Peyer's patch (tissue), 4 donors: ENCODE measurements around the gene STK40.

ENCODE experiments used
- POLR2A ChIP-seq, 2 donors: fragments of 450-650 bp; IDR thresholded peaks; one replicate each; pipeline ENCODE4 v1.5.1; 2017; ENCODE audit warnings: antibody characterized with exemption in 2 of 2, mild to moderate bottlenecking in 2 of 2, moderate library complexity in 2 of 2
- TF ChIP-seq, protein P1 (sequence below), 6 experiments: fragments of 450-650 bp in 4 of 6; fragments of 200-600 bp in 2 of 6; sonication (generic) in 1 of 6; IDR thresholded peaks; one replicate each; pipeline ENCODE4 v1.5.1; 2017 to 2019; ENCODE audit warnings: antibody characterized with exemption in 6 of 6, mild to moderate bottlenecking in 3 of 6, moderate library complexity in 1 of 6

- TF ChIP-seq, protein P1, sequence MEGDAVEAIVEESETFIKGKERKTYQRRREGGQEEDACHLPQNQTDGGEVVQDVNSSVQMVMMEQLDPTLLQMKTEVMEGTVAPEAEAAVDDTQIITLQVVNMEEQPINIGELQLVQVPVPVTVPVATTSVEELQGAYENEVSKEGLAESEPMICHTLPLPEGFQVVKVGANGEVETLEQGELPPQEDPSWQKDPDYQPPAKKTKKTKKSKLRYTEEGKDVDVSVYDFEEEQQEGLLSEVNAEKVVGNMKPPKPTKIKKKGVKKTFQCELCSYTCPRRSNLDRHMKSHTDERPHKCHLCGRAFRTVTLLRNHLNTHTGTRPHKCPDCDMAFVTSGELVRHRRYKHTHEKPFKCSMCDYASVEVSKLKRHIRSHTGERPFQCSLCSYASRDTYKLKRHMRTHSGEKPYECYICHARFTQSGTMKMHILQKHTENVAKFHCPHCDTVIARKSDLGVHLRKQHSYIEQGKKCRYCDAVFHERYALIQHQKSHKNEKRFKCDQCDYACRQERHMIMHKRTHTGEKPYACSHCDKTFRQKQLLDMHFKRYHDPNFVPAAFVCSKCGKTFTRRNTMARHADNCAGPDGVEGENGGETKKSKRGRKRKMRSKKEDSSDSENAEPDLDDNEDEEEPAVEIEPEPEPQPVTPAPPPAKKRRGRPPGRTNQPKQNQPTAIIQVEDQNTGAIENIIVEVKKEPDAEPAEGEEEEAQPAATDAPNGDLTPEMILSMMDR (IDR thresholded peaks at IDR 0.05) = no peak
- no peak for TF ChIP-seq POLR2A (IDR thresholded peaks at IDR 0.05)
Measured at GRCh38 chr1:36330940-36331339, 54.8 kb downstream of the STK40 start.
